Parathyroid adenoma (tissue), 2 donors: Measurements from ENCODE around the gene ARHGEF28.

ENCODE experiments used
- H2AFZ ChIP-seq: fragments of 300-600 bp; sonication (generic); one replicate; pipeline ENCODE4 v1.7.0; 2017; ENCODE audit warnings: antibody characterized with exemption, mild to moderate bottlenecking
- H3K27ac ChIP-seq: fragments of 300-600 bp; sonication (generic); one replicate; pipeline ENCODE4 v1.7.0; 2017
- H3K27me3 ChIP-seq: fragments of 300-600 bp; sonication (generic); one replicate; pipeline ENCODE4 v1.7.0; 2017; ENCODE audit warnings: low read length; ENCODE audit not compliant: control insufficient read depth, insufficient read depth
- H3K36me3 ChIP-seq: fragments of 300-600 bp; sonication (generic); one replicate; pipeline ENCODE4 v1.7.0; 2017; ENCODE audit warnings: low read length; ENCODE audit not compliant: control insufficient read depth, insufficient read depth
- H3K4me1 ChIP-seq: fragments of 300-600 bp; sonication (generic); one replicate; pipeline ENCODE4 v1.7.0; 2017; ENCODE audit warnings: control low read depth
- H3K4me2 ChIP-seq: fragments of 300-600 bp; sonication (generic); one replicate; pipeline ENCODE4 v1.7.0; 2017; ENCODE audit warnings: low read length
- H3K4me3 ChIP-seq: fragments of 300-600 bp; sonication (generic); one replicate; pipeline ENCODE4 v1.7.0; 2017; ENCODE audit warnings: low read depth, low read length
- H3K79me2 ChIP-seq: fragments of 300-600 bp; sonication (generic); one replicate; pipeline ENCODE4 v1.7.0; 2017; ENCODE audit warnings: control low read depth
- H3K9ac ChIP-seq: fragments of 300-600 bp; sonication (generic); one replicate; pipeline ENCODE4 v1.7.0; 2017; ENCODE audit warnings: mild to moderate bottlenecking
- H3K9me3 ChIP-seq: fragments of 300-600 bp; sonication (generic); one replicate; pipeline ENCODE4 v1.7.0; 2017; ENCODE audit warnings: low read length; ENCODE audit not compliant: control insufficient read depth
- TF ChIP-seq, protein P1 (sequence below): fragments of 300-600 bp; sonication (generic); IDR thresholded peaks from one replicate; pipeline ENCODE4 v1.7.0; 2017; ENCODE audit warnings: antibody characterized with exemption, mild to moderate bottlenecking
- donor health status: primary hyperparathyroidism.

Gene ARHGEF28

DNA sequence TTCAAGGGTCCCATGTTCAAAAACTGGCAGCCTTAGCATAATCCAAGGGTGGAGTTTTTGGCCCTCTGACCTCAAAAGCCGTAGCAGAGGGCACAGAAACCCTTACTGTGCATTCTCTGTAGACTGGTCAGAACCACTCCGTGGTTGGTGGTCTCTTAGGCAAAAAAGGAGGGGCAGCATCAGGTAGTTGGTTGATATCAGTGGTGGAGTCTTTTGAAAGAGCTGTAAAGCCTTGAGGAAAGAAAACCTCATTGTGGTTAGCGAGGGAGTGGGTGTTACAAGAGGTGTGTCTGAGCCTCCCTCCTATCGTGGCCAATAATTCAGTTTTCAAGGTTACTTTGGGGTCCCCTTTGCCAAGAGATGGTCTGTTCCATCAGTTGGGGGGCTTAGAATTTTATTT, 40.9 kb downstream of the ARHGEF28 start:
- Histone ChIP-seq H3K27me3 (no peaks in the 10 kb centered on the region), H3K9me3 (no peaks in the 10 kb centered on the region), H3K4me3 (no peak overlapping the region), H3K36me3 (no peaks in the 10 kb centered on the region), H3K4me2 (no peak overlapping the region), H2AFZ (no peak overlapping the region), H3K27ac (no peak overlapping the region), H3K4me1 (no peaks in the 10 kb centered on the region), H3K9ac (no peak overlapping the region), H3K79me2 (no peaks in the 10 kb centered on the region)
- TF ChIP-seq, protein P1, sequence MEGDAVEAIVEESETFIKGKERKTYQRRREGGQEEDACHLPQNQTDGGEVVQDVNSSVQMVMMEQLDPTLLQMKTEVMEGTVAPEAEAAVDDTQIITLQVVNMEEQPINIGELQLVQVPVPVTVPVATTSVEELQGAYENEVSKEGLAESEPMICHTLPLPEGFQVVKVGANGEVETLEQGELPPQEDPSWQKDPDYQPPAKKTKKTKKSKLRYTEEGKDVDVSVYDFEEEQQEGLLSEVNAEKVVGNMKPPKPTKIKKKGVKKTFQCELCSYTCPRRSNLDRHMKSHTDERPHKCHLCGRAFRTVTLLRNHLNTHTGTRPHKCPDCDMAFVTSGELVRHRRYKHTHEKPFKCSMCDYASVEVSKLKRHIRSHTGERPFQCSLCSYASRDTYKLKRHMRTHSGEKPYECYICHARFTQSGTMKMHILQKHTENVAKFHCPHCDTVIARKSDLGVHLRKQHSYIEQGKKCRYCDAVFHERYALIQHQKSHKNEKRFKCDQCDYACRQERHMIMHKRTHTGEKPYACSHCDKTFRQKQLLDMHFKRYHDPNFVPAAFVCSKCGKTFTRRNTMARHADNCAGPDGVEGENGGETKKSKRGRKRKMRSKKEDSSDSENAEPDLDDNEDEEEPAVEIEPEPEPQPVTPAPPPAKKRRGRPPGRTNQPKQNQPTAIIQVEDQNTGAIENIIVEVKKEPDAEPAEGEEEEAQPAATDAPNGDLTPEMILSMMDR: no peak

GRCh38 chr5:73668017-73668416, 42.0 kb downstream of the ARHGEF28 start:
- Histone ChIP-seq H3K4me1 (no peaks in the 10 kb centered on the region), H3K4me2 (no peak overlapping the region), H3K27ac (no peak overlapping the region), H3K27me3 (no peaks in the 10 kb centered on the region), H2AFZ (no peak overlapping the region), H3K79me2 (no peaks in the 10 kb centered on the region), H3K36me3 (no peaks in the 10 kb centered on the region), H3K4me3 (no peak overlapping the region), H3K9me3 (no peaks in the 10 kb centered on the region), H3K9ac (no peak overlapping the region)
- TF ChIP-seq, protein P1: no peak

DNA sequence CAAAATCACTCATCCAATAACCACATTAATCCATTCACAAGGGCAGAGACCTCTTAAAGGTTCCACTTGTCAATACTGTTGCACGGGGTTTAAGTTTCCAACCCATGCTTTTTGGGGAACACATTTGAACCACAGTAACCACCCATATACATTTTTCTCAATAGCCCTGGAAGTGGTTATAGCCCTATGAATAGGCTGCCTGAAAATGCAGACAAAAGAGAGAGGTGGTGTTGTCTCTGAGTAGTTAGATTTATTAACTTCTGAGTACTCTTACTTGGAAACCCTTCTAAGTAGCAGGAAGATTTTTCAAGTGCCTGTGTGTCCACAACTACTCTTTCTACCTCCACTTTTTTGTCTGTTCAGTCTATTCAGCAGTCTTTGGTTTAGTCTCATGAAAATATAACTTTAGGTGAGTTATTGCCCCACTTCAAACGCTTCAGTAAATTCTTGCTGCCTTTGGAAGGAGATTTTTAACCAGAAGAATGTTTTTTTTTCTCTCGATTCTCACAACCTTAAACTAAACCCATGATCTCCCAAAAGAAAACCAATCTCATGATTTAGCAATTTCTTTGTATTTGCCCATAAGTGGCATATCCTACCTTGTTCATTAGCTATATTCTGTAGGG, 42.6 kb downstream of the ARHGEF28 start:
- Histone ChIP-seq H3K27me3 (no peaks in the 10 kb centered on the region), H3K36me3 (no peaks in the 10 kb centered on the region), H2AFZ (no peak overlapping the region), H3K79me2 (no peaks in the 10 kb centered on the region), H3K4me1 (no peaks in the 10 kb centered on the region), H3K9me3 (no peaks in the 10 kb centered on the region), H3K27ac (no peak overlapping the region), H3K4me2 (no peak overlapping the region), H3K4me3 (no peak overlapping the region), H3K9ac (no peak overlapping the region)
- TF ChIP-seq, protein P1: no peak

- H3K36me3 ChIP-seq: no peaks in the 10 kb centered on the region
- TF ChIP-seq, protein P1: no peak
- H3K9me3 ChIP-seq: no peaks in the 10 kb centered on the region
Observed at GRCh38 chr5:73670731-73671130, 44.7 kb downstream of the ARHGEF28 start.

GRCh38 chr5:73672132-73672531, 46.1 kb downstream of the ARHGEF28 start:
- Histone ChIP-seq H2AFZ (no peak overlapping the region), H3K4me2 (no peak overlapping the region), H3K4me3 (no peak overlapping the region), H3K27ac (no peak overlapping the region), H3K36me3 (no peaks in the 10 kb centered on the region), H3K9ac (no peak overlapping the region), H3K27me3 (no peaks in the 10 kb centered on the region), H3K9me3 (no peaks in the 10 kb centered on the region), H3K79me2 (no peaks in the 10 kb centered on the region), H3K4me1 (no peaks in the 10 kb centered on the region)
- TF ChIP-seq, protein P1: no peak

More at GRCh38 chr5:73670731-73671130, 44.7 kb downstream of the ARHGEF28 start:
- H3K4me3 ChIP-seq: no peak overlapping the region
- no peak overlapping the region for H3K4me2 ChIP-seq
- no peak overlapping the region for H3K9ac ChIP-seq
- H3K4me1 ChIP-seq: no peaks in the 10 kb centered on the region
- H3K27ac ChIP-seq: no peak overlapping the region
- no peaks in the 10 kb centered on the region for H3K27me3 ChIP-seq
- no peaks in the 10 kb centered on the region for H3K79me2 ChIP-seq
- no peak overlapping the region for H2AFZ ChIP-seq
